GM13977 (cell line): ENCODE measurements around the gene CTRL.

Experiments used
- DNase-seq: peaks from one replicate; pipeline ENCODE4 v3.0.0; 2012; ENCODE audit warnings: low spot score
- in situ Hi-C: fragments of 300-500 bp; cut with MboI; formaldehyde crosslinking; loops from one replicate; pipeline ENCODE4 v1.12.0; 2022; ENCODE audit warnings: low sequenced_read_pairs, low pct_unique_long_range_greater_than_20kb, mixed read lengths, inconsistent platforms; ENCODE audit not compliant: unreplicated experiment
- TF ChIP-seq, protein P1 (sequence below): IDR thresholded peaks from 2 replicates; pipeline ENCODE4 v1.5.1; 2012; ENCODE audit warnings: mild to moderate bottlenecking, control low read depth; ENCODE audit not compliant: insufficient read depth; ENCODE audit errors: extremely low read depth, missing control alignments

The CTRL gene

GRCh38 chr16:67883146-67883871 lies 48.4 kb downstream of the CTRL start:
- no peak for DNase-seq
- in situ Hi-C loops: no loop called here
- TF ChIP-seq, protein P1, sequence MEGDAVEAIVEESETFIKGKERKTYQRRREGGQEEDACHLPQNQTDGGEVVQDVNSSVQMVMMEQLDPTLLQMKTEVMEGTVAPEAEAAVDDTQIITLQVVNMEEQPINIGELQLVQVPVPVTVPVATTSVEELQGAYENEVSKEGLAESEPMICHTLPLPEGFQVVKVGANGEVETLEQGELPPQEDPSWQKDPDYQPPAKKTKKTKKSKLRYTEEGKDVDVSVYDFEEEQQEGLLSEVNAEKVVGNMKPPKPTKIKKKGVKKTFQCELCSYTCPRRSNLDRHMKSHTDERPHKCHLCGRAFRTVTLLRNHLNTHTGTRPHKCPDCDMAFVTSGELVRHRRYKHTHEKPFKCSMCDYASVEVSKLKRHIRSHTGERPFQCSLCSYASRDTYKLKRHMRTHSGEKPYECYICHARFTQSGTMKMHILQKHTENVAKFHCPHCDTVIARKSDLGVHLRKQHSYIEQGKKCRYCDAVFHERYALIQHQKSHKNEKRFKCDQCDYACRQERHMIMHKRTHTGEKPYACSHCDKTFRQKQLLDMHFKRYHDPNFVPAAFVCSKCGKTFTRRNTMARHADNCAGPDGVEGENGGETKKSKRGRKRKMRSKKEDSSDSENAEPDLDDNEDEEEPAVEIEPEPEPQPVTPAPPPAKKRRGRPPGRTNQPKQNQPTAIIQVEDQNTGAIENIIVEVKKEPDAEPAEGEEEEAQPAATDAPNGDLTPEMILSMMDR: no peak

GRCh38 chr16:67882374-67883145 lies 49.1 kb downstream of the CTRL start:
- DNase-seq: no peak
- in situ Hi-C loops: no loop called here
- TF ChIP-seq, protein P1: no peak

GRCh38 chr16:67881621-67882161 lies 50.0 kb downstream of the CTRL start:
- DNase-seq: no peak
- in situ Hi-C loops: no loop called here
- TF ChIP-seq, protein P1: no peak

- no peak for DNase-seq
- TF ChIP-seq, protein P1: no peak
- in situ Hi-C loops: no loop called here
Measured at GRCh38 chr16:67880584-67880983, 51.1 kb downstream of the CTRL start.

DNA sequence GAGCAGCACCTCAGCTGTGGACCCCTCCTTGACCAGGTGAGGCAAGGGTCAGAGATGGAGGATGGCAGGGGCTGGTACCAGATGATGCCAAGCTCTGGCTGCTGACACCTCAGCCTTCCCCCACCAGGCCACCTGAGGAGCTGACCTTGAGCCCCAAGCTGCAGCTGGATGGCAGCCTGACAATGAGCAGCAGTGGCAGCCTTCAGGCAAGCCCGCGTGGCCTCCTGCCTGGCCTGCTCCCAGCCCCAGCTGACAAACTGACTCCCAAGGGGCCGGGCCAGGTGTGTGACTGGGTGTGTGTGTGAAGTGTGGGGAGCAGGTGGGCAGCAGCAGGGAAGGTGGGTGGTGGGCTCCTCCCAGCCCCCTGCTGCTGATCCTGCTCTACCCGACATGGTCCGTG lies 51.7 kb downstream of the CTRL start:
- TF ChIP-seq, protein P1: no peak
- in situ Hi-C loops: no loop called here
- no peak for DNase-seq
